HCT116 (cell line): ENCODE results near the gene EIF4E2. TPM values are rescaled to one million over a fixed set of nuclear protein-coding genes. Genes with fewer than 3 reads are reported as not detected.

Experiments used
- ATAC-seq: fragments of 200-7000 bp; cut with Tn5 transposase; 2 replicates; pipeline ENCODE4 v1.9.1; 2020; ENCODE audit warnings: mild to moderate bottlenecking, moderate library complexity
- BruUV-seq: library from RNA; stranded (reverse); fragments of 400-500 nt; replicated peaks from 2 replicates; lab custom pipeline; 2021; lab: Mats Ljungman, UMichigan
- CTCF ChIA-PET: fragments of 300-600 bp; sonication (Branson Sonifier 250); formaldehyde crosslinking; loops from one replicate; lab custom pipeline; 2021; ENCODE audit warnings: antibody characterized with exemption; lab: Charles Lee
- POLR2A ChIA-PET: fragments of 300-600, 350-600 bp; sonication (Branson Sonifier 250); formaldehyde crosslinking; loops from one replicate; lab custom pipeline; 2021; ENCODE audit warnings: antibody characterized with exemption; lab: Charles Lee
- RAD21 ChIA-PET, 2 experiments: fragments of 300-600 bp; sonication (Branson Sonifier 250); formaldehyde crosslinking; loops; one replicate each; lab custom pipeline; 2023; ENCODE audit warnings: low total read pairs in 2 of 2; ENCODE audit not compliant: uncharacterized antibody in 2 of 2, unreplicated experiment in 2 of 2, low non-redundant PET in 1 of 2; lab: Charles Lee
- DNase-seq: peaks from one replicate; pipeline ENCODE4 v3.0.0-alpha.2; 2010; ENCODE audit warnings: low read depth, low spot score
- H2AFZ ChIP-seq: fragments of 200-600 bp; shearing (Covaris generic), sonication (generic); 2 replicates; pipeline ENCODE4 v1.6.1; 2017; ENCODE audit warnings: low read depth, mixed run types, mixed read lengths, antibody characterized with exemption, low read length; ENCODE audit not compliant: poor library complexity, severe bottlenecking
- H3K27ac ChIP-seq: 2 replicates; pipeline ENCODE4 v1.5.1; 2012; ENCODE audit warnings: low read depth, low read length
- H3K27me3 ChIP-seq: fragments of 200-600 bp; sonication (generic); 2 replicates; pipeline ENCODE4 v1.6.1; 2016; ENCODE audit warnings: mixed run types, low read length, mixed read lengths; ENCODE audit not compliant: insufficient read depth
- H3K36me3 ChIP-seq, 2 experiments: fragments of 200-500 bp in 1 of 2; fragments of 200-600 bp in 1 of 2; sonication (Bioruptor generic) in 1 of 2; sonication (generic) in 1 of 2; 2 replicates each; pipeline versions ENCODE4 v1.5.1 to v1.6.1; 2014 to 2016; ENCODE audit warnings: low read length in 2 of 2, inconsistent platforms in 1 of 2, mixed read lengths in 1 of 2, mixed run types in 1 of 2; ENCODE audit not compliant: insufficient read depth in 2 of 2, control insufficient read depth in 1 of 2
- H3K4me1 ChIP-seq, 2 experiments: fragments of 200-600 bp in 1 of 2; sonication (generic) in 1 of 2; 2 replicates each; pipeline versions ENCODE4 v1.5.1 to v1.6.1; 2012 to 2017; ENCODE audit warnings: low read length in 2 of 2, inconsistent platforms in 1 of 2, mild to moderate bottlenecking in 1 of 2, mixed read lengths in 1 of 2, mixed run types in 1 of 2, moderate library complexity in 1 of 2; ENCODE audit not compliant: insufficient read depth in 2 of 2, control insufficient read depth in 1 of 2
- H3K4me2 ChIP-seq: fragments of 200-600 bp; sonication (generic); 2 replicates; pipeline ENCODE4 v1.6.1; 2017; ENCODE audit warnings: mixed run types, low read length, mixed read lengths
- H3K4me3 ChIP-seq, 2 experiments: fragments of 200-600 bp in 1 of 2; sonication (generic) in 1 of 2; replicated peaks in 1 of 2; 2 replicates each; pipeline ENCODE4 v1.5.1; 2011 to 2016; ENCODE audit warnings: low read length in 2 of 2, control low read depth in 1 of 2, low read depth in 1 of 2, mild to moderate bottlenecking in 1 of 2, mixed read lengths in 1 of 2, mixed run types in 1 of 2
- H3K79me2 ChIP-seq: fragments of 200-600 bp; sonication (generic); 2 replicates; pipeline ENCODE4 v1.6.1; 2017; ENCODE audit warnings: mild to moderate bottlenecking, mixed run types, low read length, moderate library complexity, mixed read lengths; ENCODE audit not compliant: insufficient read depth
- H3K9ac ChIP-seq: fragments of 200-600 bp; sonication (generic); 2 replicates; pipeline ENCODE4 v1.6.1; 2016; ENCODE audit warnings: low read length, mixed read lengths
- H3K9me2 ChIP-seq: fragments of 200-600 bp; sonication (generic), shearing (Covaris generic); 2 replicates; pipeline ENCODE4 v1.6.1; 2017; ENCODE audit warnings: mixed run types, mild to moderate bottlenecking, moderate library complexity; ENCODE audit not compliant: insufficient read depth
- H3K9me3 ChIP-seq, 2 experiments: fragments of 200-500 bp in 1 of 2; fragments of 200-600 bp in 1 of 2; sonication (Bioruptor generic) in 1 of 2; sonication (generic) in 1 of 2; 2 replicates each; pipeline ENCODE4 v1.6.1; 2014 to 2017; ENCODE audit warnings: low read length in 2 of 2, mixed read lengths in 2 of 2, inconsistent platforms in 1 of 2, low read depth in 1 of 2, mild to moderate bottlenecking in 1 of 2, mixed run types in 1 of 2, moderate library complexity in 1 of 2; ENCODE audit not compliant: control insufficient read depth in 1 of 2, insufficient read depth in 1 of 2
- H4K20me1 ChIP-seq: fragments of 200-600 bp; sonication (generic), shearing (Covaris generic); 2 replicates; pipeline ENCODE4 v1.6.1; 2017; ENCODE audit warnings: mixed run types, mild to moderate bottlenecking, moderate library complexity; ENCODE audit not compliant: insufficient read depth
- EGR1 ChIP-seq: IDR thresholded peaks from 2 replicates; pipeline ENCODE4 v1.6.1; 2012; ENCODE audit warnings: low read depth
- TCF7L2 ChIP-seq: IDR thresholded peaks from 2 replicates; pipeline ENCODE4 v1.7.0; 2011; ENCODE audit warnings: borderline replicate concordance, inconsistent platforms; ENCODE audit not compliant: insufficient read depth, insufficient read length; ENCODE audit errors: extremely low read depth
- ZFX ChIP-seq: fragments of 450-650 bp; IDR thresholded peaks from 2 replicates; pipeline ENCODE4 v1.6.1; 2017
- ZNF274 ChIP-seq: fragments of 200-500 bp; sonication (Bioruptor generic); IDR thresholded peaks from 2 replicates; pipeline ENCODE4 v1.6.1; 2014; ENCODE audit warnings: mild to moderate bottlenecking, low read depth, low read length, inconsistent platforms
- intact Hi-C: fragments of 100-400 bp; cut with micrococcal nuclease; formaldehyde crosslinking; loops from 2 replicates; pipeline ENCODE4 v1.10.0; 2022
- total RNA-seq: library from RNA; stranded (reverse); gene quantifications from one replicate; pipeline ENCODE4 v1.2.1, GENCODE V29; 2021; ENCODE audit not compliant: unreplicated experiment
- TF ChIP-seq, protein P1 (sequence below): IDR thresholded peaks from 2 replicates; pipeline ENCODE4 v1.6.1; 2012
- TF ChIP-seq, protein P2 (sequence below): IDR thresholded peaks from 2 replicates; pipeline ENCODE4 v1.6.1; 2012; ENCODE audit warnings: low read depth

Gene EIF4E2
- total RNA-seq, 1 experiment from 2014 or later: 58.6 TPM

DNA sequence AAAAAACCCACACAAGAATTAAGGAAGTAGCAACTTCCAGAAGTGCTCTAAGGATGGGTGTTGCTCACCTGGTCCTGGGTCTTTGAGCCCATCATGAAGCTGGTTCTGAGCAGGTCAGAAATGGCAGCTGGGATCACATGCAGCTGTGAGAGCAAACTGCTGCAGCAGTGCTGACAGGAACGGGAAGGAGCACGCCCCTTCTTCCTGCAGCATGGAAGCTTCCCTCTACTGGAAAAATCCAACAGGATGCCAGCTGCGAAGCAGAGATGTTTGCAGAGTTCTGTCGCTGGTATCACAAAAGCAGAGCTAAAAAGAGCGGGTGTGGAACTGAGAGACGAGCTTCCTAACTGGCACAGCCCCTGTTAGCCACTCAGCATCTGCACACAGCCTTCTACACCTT, 33.7 kb downstream of the EIF4E2 start:
- Histone ChIP-seq H3K4me3 (no peak overlapping the region), H4K20me1 (no peaks in the 10 kb centered on the region), H3K27me3 (no peaks in the 10 kb centered on the region), H3K79me2 (no peaks in the 10 kb centered on the region), H3K27ac (no peak overlapping the region), H3K4me1 (peaks cover 5 to 8% of the 10 kb centered on the region in 2 experiments; a peak in 3 of 4 replicates), H2AFZ (no peak overlapping the region), H3K9ac (no peak overlapping the region), H3K9me3 (no peaks in the 10 kb centered on the region), H3K36me3 (no peaks in the 10 kb centered on the region; a peak in 2 of 4 replicates), H3K9me2 (no peaks in the 10 kb centered on the region), H3K4me2 (no peak overlapping the region)
- no peak for TF ChIP-seq TCF7L2
- no peak for TF ChIP-seq EGR1
- TF ChIP-seq, protein P1, sequence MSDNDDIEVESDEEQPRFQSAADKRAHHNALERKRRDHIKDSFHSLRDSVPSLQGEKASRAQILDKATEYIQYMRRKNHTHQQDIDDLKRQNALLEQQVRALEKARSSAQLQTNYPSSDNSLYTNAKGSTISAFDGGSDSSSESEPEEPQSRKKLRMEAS: no peak
- TF ChIP-seq, protein P2, sequence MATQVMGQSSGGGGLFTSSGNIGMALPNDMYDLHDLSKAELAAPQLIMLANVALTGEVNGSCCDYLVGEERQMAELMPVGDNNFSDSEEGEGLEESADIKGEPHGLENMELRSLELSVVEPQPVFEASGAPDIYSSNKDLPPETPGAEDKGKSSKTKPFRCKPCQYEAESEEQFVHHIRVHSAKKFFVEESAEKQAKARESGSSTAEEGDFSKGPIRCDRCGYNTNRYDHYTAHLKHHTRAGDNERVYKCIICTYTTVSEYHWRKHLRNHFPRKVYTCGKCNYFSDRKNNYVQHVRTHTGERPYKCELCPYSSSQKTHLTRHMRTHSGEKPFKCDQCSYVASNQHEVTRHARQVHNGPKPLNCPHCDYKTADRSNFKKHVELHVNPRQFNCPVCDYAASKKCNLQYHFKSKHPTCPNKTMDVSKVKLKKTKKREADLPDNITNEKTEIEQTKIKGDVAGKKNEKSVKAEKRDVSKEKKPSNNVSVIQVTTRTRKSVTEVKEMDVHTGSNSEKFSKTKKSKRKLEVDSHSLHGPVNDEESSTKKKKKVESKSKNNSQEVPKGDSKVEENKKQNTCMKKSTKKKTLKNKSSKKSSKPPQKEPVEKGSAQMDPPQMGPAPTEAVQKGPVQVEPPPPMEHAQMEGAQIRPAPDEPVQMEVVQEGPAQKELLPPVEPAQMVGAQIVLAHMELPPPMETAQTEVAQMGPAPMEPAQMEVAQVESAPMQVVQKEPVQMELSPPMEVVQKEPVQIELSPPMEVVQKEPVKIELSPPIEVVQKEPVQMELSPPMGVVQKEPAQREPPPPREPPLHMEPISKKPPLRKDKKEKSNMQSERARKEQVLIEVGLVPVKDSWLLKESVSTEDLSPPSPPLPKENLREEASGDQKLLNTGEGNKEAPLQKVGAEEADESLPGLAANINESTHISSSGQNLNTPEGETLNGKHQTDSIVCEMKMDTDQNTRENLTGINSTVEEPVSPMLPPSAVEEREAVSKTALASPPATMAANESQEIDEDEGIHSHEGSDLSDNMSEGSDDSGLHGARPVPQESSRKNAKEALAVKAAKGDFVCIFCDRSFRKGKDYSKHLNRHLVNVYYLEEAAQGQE: no peak
- TF ChIP-seq ZFX: no peak
- TF ChIP-seq ZNF274: no peak
- ATAC-seq: no peak
- no TSS peak for BruUV-seq
- ChIA-PET CTCF (no interaction called here), POLR2A (no interaction called here), RAD21 (no interaction called here)
- DNase-seq: no peak
- intact Hi-C loops: no loop called here
